Activated naive CD8-positive, alpha-beta T cell treated with anti-CD3 and anti-CD28 coated beads for 36 hours (primary cell): ENCODE results near the gene USP10. TPM values are rescaled to one million over a fixed set of nuclear protein-coding genes. Genes with fewer than 3 reads are reported as not detected.

ENCODE experiments used
- DNase-seq: peaks from one replicate; pipeline ENCODE4 v3.0.0; 2021
- H3K27ac Mint-ChIP-seq: one replicate; pipeline ENCODE4 v1.8.0; 2022; ENCODE audit warnings: mild to moderate bottlenecking, moderate library complexity, mixed read lengths
- H3K27me3 Mint-ChIP-seq: one replicate; pipeline ENCODE4 v1.8.0; 2022; ENCODE audit warnings: mild to moderate bottlenecking, mixed read lengths
- H3K36me3 Mint-ChIP-seq: one replicate; pipeline ENCODE4 v1.8.0; 2021; ENCODE audit warnings: mild to moderate bottlenecking, mixed read lengths
- H3K4me1 Mint-ChIP-seq: one replicate; pipeline ENCODE4 v1.8.0; 2021; ENCODE audit warnings: mixed read lengths
- H3K4me3 Mint-ChIP-seq: one replicate; pipeline ENCODE4 v1.8.0; 2022; ENCODE audit warnings: mild to moderate bottlenecking, moderate library complexity, mixed read lengths
- H3K9me3 Mint-ChIP-seq: one replicate; pipeline ENCODE4 v1.8.0; 2022; ENCODE audit warnings: mixed read lengths
- total RNA-seq, 2 experiments: library from RNA; stranded (reverse); gene quantifications; one replicate each; pipeline ENCODE4 v1.2.3, GENCODE V29; 2021

Gene USP10, protein sequence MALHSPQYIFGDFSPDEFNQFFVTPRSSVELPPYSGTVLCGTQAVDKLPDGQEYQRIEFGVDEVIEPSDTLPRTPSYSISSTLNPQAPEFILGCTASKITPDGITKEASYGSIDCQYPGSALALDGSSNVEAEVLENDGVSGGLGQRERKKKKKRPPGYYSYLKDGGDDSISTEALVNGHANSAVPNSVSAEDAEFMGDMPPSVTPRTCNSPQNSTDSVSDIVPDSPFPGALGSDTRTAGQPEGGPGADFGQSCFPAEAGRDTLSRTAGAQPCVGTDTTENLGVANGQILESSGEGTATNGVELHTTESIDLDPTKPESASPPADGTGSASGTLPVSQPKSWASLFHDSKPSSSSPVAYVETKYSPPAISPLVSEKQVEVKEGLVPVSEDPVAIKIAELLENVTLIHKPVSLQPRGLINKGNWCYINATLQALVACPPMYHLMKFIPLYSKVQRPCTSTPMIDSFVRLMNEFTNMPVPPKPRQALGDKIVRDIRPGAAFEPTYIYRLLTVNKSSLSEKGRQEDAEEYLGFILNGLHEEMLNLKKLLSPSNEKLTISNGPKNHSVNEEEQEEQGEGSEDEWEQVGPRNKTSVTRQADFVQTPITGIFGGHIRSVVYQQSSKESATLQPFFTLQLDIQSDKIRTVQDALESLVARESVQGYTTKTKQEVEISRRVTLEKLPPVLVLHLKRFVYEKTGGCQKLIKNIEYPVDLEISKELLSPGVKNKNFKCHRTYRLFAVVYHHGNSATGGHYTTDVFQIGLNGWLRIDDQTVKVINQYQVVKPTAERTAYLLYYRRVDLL
- total RNA-seq = 100 to 1,000 TPM; 148 to 151 TPM

DNA sequence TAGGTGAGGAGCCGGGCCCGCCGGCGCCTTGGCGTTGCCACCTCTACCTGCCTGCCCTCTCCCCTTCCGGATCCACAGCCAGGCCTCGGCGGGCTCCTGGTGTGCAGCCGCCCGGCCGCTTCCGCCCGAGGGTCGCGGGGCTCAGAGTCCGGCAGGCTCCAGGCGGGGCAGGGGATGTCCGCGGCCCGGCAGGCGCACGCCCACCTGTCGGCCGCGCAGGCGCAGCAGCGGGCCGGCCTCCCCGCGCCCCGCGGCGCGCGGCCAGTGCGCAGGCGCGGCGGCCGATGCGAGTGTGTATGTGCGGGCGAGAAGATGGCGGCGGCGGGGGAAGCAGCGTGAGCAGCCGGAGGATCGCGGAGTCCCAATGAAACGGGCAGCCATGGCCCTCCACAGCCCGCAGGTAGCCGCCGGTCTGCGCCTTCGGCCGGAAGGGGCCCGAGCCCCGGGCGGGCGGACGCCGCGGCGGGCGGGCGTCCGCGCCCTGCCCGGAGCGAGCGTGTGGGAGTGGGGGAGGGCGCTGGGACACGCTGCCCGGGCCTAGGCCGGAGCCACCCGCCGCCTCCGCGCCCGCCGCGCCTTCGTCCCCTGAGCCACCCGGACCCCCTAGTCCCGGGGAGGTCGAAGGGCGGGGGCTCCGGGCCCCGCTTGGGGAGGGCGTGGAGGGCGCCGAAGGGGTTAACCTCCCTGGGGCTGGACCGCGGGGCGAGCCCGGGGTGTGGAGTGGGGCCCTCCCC lies at the start of gene USP10:
USP10 (plus strand) TSS at position 289 of the 734 bp plus-strand sequence; CDS start at position 380, 91 bp downstream.
- no peaks in the 10 kb centered on the region for H3K27me3 Mint-ChIP-seq
- peaks cover 32% of the 10 kb centered on the region for H3K4me1 Mint-ChIP-seq
- DNase-seq = peak; percentile 92
- H3K27ac Mint-ChIP-seq = peak within 1 kb of the TSS; percentile 93
- H3K36me3 Mint-ChIP-seq = peaks cover 14% of the 10 kb centered on the region
- H3K4me3 Mint-ChIP-seq = peak within 1 kb of the TSS; percentile 93
- no peaks in the 10 kb centered on the region for H3K9me3 Mint-ChIP-seq

DNA sequence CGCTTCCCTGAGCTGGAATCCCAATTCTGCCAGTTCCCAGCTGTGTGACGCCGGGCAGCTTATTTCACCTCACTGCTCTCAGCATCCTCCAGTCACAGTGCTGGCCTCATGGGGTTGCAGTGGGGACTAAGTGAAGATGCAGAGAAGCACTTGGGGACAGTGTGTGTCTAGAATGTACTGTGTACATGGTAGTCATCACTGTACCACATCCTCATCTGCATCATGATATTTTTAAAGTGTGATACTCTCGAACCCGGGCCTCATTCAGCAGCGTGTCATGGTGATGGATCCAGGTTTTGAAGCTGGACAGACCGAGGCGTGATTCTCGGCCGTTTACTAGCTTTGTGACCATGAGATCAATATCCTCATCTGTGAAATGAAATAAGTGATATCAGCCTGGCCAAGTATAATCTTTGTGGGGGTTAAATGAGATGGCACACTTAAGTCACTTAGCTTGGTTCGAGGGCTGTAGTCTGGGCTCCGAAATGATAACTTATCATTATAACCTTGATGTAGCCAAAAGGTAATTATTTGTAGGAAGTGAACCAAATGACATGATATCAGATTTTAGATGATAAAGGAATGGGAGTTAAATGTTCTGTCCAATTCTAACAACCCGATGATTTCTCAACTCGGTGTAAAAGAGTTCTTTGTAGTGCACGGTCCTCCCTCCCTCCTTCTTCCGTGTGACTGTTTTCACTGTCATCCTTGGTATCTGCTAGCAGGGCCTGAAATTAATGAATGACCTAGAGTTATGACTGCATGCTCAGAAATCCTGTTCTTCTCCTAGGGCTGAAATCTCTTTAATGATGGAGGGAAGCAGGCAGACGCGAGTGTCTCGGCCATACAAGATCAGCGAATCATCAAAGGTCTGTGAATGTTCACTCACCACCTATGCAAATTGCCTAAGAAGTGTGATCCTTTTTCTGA lies 49.5 kb upstream of the USP10 start:
- Mint-ChIP-seq H3K36me3 (peaks cover 32% of the 10 kb centered on the region), H3K4me1 (peaks cover 50% of the 10 kb centered on the region), H3K4me3 (peak overlapping the region; percentile 69), H3K9me3 (no peaks in the 10 kb centered on the region), H3K27ac (no peak overlapping the region), H3K27me3 (no peaks in the 10 kb centered on the region)
- DNase-seq = no peak

DNA sequence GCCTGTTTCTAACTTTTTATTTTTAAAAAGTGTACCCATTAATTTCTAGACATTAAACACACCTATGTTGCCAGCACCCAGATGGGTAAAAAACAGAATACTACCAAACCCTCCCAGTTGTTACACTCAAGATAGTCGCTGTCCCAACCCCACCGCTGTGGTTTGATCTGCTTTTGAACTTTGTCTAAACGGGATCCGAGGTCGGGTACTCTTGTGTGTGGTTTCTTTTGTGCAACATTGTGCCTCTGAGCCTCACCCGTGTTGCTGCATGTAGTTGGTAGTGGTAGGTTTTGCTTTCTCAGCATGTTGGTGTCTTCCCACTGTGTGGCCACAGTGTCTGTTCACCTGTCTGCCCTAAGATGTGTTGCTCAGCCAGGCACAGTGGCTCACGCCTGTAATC lies 47.2 kb upstream of the USP10 start:
- Mint-ChIP-seq H3K27me3 (no peaks in the 10 kb centered on the region), H3K4me3 (peak overlapping the region; percentile 7), H3K36me3 (peaks cover 35% of the 10 kb centered on the region), H3K27ac (peak overlapping the region; percentile 60), H3K9me3 (no peaks in the 10 kb centered on the region), H3K4me1 (peaks cover 62% of the 10 kb centered on the region)
- DNase-seq = no peak

DNA sequence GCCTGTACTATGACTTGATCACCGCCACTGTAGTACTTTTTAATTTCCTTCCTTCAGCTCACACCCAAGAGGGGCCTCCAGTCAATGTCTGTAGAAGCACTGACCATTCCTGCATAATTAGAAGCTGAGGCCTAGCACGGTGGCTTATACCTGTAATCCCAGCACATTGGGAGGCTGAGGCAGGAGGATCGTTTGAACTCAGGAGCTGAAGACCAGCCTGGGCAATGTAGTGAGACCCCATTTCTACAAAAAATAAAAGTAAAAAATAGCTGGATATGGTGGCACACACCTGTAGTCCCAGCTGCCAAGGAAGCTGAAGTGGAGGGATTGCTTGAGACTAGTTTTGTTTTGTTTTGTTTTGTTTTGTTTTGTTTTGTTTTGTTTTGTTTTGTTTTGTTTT lies 45.6 kb upstream of the USP10 start:
- peaks cover 43% of the 10 kb centered on the region for H3K36me3 Mint-ChIP-seq
- no peaks in the 10 kb centered on the region for H3K9me3 Mint-ChIP-seq
- no peak overlapping the region for H3K27ac Mint-ChIP-seq
- no peaks in the 10 kb centered on the region for H3K27me3 Mint-ChIP-seq
- H3K4me1 Mint-ChIP-seq = peaks cover 63% of the 10 kb centered on the region
- H3K4me3 Mint-ChIP-seq = no peak overlapping the region
- no peak for DNase-seq

DNA sequence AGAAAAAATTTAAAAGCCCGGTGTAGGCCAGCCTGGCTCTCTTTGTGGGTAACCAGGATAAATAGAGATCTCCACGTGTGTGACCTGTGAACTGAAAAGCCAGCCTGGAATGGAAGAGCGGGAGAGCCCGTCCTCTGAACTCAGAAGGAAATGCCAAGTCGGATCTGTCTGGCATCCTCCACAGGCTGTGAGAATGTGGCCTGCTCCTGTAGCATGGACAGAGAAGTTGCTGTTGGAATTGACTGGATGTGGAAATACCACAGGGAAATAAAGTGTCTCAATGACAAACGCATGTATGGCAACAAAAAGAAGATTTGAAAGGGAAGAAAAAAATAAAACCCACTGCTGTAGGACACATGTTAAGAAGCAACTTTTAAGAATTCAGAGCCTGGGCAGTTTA lies 44.8 kb upstream of the USP10 start:
- Mint-ChIP-seq H3K4me1 (peaks cover 58% of the 10 kb centered on the region), H3K27ac (no peak overlapping the region), H3K36me3 (peaks cover 44% of the 10 kb centered on the region), H3K4me3 (no peak overlapping the region), H3K9me3 (no peaks in the 10 kb centered on the region), H3K27me3 (no peaks in the 10 kb centered on the region)
- DNase-seq = no peak

DNA sequence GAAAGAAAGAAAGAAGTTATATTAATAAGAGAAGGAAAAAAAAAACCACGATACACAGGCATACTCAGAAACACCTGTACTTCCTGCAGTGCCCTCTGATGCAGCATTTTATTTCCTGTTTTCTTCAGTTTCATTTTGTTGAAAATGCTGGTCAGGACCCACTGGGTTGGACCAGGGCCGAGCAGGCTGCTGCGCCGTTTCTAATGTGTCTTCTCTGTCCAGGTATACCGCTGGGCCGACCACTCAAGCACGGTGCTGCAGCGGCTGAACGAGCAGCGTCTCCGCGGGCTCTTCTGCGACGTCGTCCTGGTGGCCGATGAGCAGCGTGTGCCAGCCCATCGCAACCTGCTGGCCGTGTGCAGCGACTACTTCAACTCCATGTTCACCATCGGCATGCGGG lies 43.2 kb upstream of the USP10 start:
- Mint-ChIP-seq H3K27ac (peak overlapping the region; percentile 78), H3K4me3 (no peak overlapping the region), H3K27me3 (no peaks in the 10 kb centered on the region), H3K9me3 (no peaks in the 10 kb centered on the region), H3K4me1 (peaks cover 44% of the 10 kb centered on the region), H3K36me3 (peaks cover 33% of the 10 kb centered on the region)
- no peak for DNase-seq

DNA sequence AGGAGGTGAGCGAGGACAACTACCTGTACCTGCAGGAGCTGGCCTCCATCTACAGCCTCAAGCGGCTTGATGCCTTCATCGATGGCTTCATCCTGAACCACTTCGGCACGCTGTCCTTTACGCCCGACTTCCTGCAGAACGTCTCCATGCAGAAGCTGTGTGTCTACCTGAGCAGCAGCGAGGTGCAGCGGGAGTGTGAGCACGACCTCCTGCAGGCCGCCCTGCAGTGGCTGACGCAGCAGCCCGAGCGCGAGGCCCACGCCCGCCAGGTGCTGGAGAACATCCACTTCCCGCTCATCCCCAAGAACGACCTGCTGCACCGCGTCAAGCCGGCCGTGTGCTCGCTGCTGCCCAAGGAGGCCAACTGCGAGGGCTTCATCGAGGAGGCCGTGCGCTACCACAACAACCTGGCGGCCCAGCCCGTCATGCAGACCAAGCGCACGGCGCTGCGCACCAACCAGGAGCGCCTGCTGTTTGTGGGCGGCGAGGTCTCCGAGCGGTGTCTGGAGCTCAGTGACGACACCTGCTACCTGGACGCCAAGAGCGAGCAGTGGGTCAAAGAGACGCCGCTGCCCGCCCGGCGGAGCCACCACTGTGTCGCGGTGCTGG lies 42.5 kb upstream of the USP10 start:
- DNase-seq = no peak
- Mint-ChIP-seq H3K27me3 (no peaks in the 10 kb centered on the region), H3K27ac (peak overlapping the region; percentile 34), H3K9me3 (no peaks in the 10 kb centered on the region), H3K4me3 (no peak overlapping the region), H3K4me1 (peaks cover 37% of the 10 kb centered on the region), H3K36me3 (peaks cover 29% of the 10 kb centered on the region)

DNA sequence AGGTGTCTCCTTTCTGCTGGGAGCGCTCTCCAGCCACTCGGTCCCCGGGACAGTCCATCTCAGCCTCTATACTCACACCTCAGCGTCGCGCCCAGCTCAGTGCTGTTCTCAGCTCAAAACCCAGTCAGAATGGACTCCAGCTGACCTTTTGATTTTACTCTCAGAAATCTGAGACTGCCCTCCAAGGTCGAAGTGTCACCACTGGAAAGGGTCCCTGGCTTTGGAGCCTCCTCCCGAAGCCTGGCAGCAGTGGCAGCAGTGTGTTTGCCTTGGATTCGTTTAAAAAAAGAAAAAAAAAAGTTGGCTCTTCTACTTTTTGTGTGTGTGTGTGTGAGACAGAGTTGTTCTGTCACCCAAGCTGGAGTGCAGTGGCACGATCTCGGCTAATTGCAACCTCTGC lies 41.1 kb upstream of the USP10 start:
- no peaks in the 10 kb centered on the region for H3K9me3 Mint-ChIP-seq
- DNase-seq = no peak
- peaks cover 29% of the 10 kb centered on the region for H3K36me3 Mint-ChIP-seq
- H3K27me3 Mint-ChIP-seq = no peaks in the 10 kb centered on the region
- peaks cover 28% of the 10 kb centered on the region for H3K4me1 Mint-ChIP-seq
- H3K27ac Mint-ChIP-seq = peak overlapping the region; percentile 66
- no peak overlapping the region for H3K4me3 Mint-ChIP-seq

DNA sequence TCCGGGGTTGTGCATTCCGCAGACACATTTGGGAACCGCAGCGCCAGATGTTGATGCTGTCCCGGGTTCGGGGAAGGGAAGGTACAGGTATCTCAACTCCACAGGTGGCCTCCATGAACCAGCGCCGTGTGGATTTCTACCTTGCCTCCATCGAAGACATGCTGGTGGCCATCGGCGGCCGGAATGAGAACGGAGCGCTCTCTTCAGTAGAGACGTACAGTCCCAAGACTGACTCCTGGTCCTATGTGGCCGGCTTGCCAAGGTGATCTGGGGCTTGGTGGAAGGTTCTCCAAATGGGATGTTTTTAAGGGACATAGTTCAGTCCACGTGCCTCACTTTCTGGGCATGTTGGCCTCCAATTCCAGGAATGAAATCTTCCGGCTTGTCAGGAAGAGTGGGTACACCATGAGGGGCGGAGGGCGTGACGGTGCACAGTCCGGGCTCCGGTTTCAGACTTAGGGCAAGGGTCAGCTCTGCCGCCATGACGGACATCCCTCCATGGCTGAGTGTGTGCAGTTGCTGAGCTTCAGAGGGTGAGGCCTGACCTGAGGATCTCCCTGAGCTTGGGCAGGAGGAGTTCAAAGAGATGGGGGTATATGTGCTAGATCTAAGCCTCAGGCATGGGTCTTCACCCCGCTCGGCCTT lies 40.0 kb upstream of the USP10 start:
- no peaks in the 10 kb centered on the region for H3K9me3 Mint-ChIP-seq
- DNase-seq = no peak
- H3K27ac Mint-ChIP-seq = no peak overlapping the region
- no peak overlapping the region for H3K4me3 Mint-ChIP-seq
- H3K36me3 Mint-ChIP-seq = peaks cover 34% of the 10 kb centered on the region
- H3K4me1 Mint-ChIP-seq = peaks cover 32% of the 10 kb centered on the region
- no peaks in the 10 kb centered on the region for H3K27me3 Mint-ChIP-seq

DNA sequence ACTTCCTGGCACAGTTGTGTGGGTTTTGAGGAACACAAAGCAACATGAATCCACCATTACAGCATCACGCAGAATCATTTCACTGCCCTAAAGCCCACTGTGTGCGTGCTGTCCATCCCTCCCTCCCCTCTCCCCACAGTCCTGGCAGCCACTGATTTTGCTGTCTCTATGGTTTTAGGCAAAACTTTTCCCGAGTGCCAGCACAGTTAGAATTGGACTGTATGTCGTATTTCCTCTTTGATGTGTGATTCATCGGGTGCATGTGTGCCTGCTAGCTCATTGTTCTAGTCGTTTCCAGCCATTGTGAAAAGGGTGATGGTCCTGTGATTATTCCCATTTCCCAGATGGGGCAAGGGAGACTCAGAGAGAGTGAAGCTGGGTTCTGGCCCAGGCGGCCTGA lies 38.8 kb upstream of the USP10 start:
- Mint-ChIP-seq H3K27me3 (no peaks in the 10 kb centered on the region), H3K4me1 (peaks cover 25% of the 10 kb centered on the region), H3K4me3 (no peak overlapping the region), H3K9me3 (no peaks in the 10 kb centered on the region), H3K27ac (peak overlapping the region; percentile 54), H3K36me3 (peaks cover 28% of the 10 kb centered on the region)
- DNase-seq = no peak

DNA sequence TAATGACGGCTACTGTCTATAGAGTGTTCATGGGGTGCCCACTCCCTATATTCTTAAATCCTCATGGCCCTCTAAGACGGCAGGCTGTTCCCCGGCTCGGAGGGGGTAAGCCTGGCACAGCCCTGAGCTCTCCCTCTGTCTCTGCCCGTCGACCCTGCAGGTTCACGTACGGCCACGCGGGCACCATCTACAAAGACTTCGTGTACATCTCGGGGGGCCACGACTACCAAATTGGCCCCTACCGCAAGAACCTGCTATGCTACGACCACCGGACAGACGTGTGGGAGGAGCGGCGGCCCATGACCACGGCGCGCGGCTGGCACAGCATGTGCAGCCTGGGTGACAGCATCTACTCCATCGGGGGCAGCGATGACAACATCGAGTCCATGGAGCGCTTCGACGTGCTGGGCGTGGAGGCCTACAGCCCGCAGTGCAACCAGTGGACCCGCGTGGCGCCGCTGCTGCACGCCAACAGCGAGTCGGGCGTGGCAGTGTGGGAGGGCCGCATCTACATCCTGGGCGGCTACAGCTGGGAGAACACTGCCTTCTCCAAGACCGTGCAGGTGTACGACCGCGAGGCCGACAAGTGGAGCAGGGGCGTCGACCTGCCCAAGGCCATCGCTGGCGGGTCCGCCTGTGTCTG lies 38.3 kb upstream of the USP10 start:
- DNase-seq = no peak
- Mint-ChIP-seq H3K4me1 (peaks cover 24% of the 10 kb centered on the region), H3K27me3 (no peaks in the 10 kb centered on the region), H3K9me3 (no peaks in the 10 kb centered on the region), H3K36me3 (peaks cover 31% of the 10 kb centered on the region), H3K27ac (no peak overlapping the region), H3K4me3 (no peak overlapping the region)

DNA sequence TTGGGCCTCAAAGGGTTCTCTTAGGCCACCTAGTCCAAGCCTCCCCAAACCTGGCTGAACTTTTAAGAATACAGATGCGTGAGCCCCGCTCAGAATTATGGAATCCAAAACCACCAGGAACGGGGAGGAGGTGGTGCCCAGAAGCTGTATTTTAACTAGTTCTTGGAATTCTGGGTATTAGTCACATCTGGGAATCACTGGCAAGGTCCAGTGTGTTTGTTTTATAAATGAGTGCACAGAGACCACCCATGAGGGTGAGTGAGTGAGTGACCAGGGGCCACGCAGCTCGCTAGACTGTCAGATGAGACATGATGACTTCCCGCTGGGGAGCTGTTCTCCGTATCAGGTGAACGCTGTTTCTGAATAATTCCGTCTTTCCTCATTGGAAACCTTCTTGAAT lies 37.3 kb upstream of the USP10 start:
- H3K4me1 Mint-ChIP-seq = peaks cover 24% of the 10 kb centered on the region
- no peak overlapping the region for H3K27ac Mint-ChIP-seq
- no peak overlapping the region for H3K4me3 Mint-ChIP-seq
- no peak for DNase-seq
- peaks cover 31% of the 10 kb centered on the region for H3K36me3 Mint-ChIP-seq
- no peaks in the 10 kb centered on the region for H3K9me3 Mint-ChIP-seq
- no peaks in the 10 kb centered on the region for H3K27me3 Mint-ChIP-seq

DNA sequence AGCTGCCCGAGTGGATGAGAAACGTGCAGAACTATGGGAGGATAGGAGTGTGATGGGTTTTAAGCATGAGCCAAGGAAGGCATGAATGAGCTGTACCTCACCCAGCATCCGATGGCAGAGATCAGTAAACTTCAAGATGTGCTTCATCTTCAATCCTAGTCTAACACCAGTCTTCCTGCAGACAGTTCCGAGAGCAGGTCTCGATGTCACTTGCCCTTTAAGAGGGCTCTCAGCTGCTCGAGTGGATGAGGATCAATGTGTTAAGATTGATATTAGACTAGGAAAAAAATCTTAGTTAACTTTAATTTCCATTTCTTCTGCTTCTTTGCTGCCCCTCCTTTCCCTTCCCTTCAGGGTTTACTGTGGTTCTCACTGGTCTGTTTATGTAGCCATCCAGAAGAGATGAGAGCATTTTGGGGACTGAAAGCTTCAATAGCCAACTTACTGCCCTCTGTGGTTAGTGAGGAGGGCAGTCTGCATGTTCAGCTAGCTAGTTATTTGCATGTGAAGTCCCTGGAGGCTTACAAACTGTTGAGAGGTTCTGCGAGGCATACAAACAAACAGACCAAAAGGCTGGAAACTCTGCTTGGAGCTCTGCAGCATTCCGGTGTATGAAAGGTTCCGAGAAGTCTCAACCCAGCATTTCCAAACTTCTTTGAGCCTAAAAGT lies 36.2 kb upstream of the USP10 start:
- H3K27ac Mint-ChIP-seq = no peak overlapping the region
- no peak for DNase-seq
- no peaks in the 10 kb centered on the region for H3K9me3 Mint-ChIP-seq
- H3K4me1 Mint-ChIP-seq = peaks cover 17% of the 10 kb centered on the region
- peaks cover 26% of the 10 kb centered on the region for H3K36me3 Mint-ChIP-seq
- H3K4me3 Mint-ChIP-seq = no peak overlapping the region
- no peaks in the 10 kb centered on the region for H3K27me3 Mint-ChIP-seq
